Suppressor macrophage treated with lipopolysaccharide for 4 hours (primary cell): ENCODE measurements around the gene ANGPTL2.

Experiments used
- DNase-seq: peaks from one replicate; pipeline ENCODE4 v3.0.0-alpha.2; 2020

Gene ANGPTL2

GRCh38 chr9:127116088-127116726, 6.2 kb downstream of the ANGPTL2 start:
- DNase-seq: no peak

GRCh38 chr9:127114606-127115005, 7.8 kb downstream of the ANGPTL2 start:
- no peak for DNase-seq

GRCh38 chr9:127113191-127113972, 9.1 kb downstream of the ANGPTL2 start:
- no peak for DNase-seq

GRCh38 chr9:127112735-127113161, 9.7 kb downstream of the ANGPTL2 start:
- no peak for DNase-seq

GRCh38 chr9:127112056-127112455, 10.4 kb downstream of the ANGPTL2 start:
- no peak for DNase-seq

- no peak for DNase-seq
These were observed 13.2 kb downstream of the ANGPTL2 start for GRCh38 chr9:127109212-127109711.

GRCh38 chr9:127107929-127108876, 14.2 kb downstream of the ANGPTL2 start:
- DNase-seq: no peak

- DNase-seq: no peak
These were observed 15.1 kb downstream of the ANGPTL2 start for GRCh38 chr9:127107171-127107928.

- no peak for DNase-seq
These were observed 16.0 kb downstream of the ANGPTL2 start for GRCh38 chr9:127106466-127106855.

GRCh38 chr9:127105805-127106465, 16.5 kb downstream of the ANGPTL2 start:
- DNase-seq: no peak

GRCh38 chr9:127104581-127105311, 17.7 kb downstream of the ANGPTL2 start:
- no peak for DNase-seq

- DNase-seq: no peak
These were observed 19.6 kb downstream of the ANGPTL2 start for GRCh38 chr9:127102788-127103187.

- no peak for DNase-seq
These were observed 20.3 kb downstream of the ANGPTL2 start for GRCh38 chr9:127102176-127102575.

GRCh38 chr9:127099664-127100063, 22.8 kb downstream of the ANGPTL2 start:
- DNase-seq: no peak

- no peak for DNase-seq
These were observed 23.4 kb downstream of the ANGPTL2 start for GRCh38 chr9:127098916-127099553.

GRCh38 chr9:127097683-127098082, 24.8 kb downstream of the ANGPTL2 start:
- DNase-seq: no peak

GRCh38 chr9:127096208-127096607, 26.2 kb downstream of the ANGPTL2 start:
- DNase-seq: no peak

GRCh38 chr9:127095411-127095810, 27.0 kb downstream of the ANGPTL2 start:
- no peak for DNase-seq

GRCh38 chr9:127093319-127094020, 29.0 kb downstream of the ANGPTL2 start:
- DNase-seq: no peak
